ENCODE results near the gene IL1RL2.

The IL1RL2 gene

DNA sequence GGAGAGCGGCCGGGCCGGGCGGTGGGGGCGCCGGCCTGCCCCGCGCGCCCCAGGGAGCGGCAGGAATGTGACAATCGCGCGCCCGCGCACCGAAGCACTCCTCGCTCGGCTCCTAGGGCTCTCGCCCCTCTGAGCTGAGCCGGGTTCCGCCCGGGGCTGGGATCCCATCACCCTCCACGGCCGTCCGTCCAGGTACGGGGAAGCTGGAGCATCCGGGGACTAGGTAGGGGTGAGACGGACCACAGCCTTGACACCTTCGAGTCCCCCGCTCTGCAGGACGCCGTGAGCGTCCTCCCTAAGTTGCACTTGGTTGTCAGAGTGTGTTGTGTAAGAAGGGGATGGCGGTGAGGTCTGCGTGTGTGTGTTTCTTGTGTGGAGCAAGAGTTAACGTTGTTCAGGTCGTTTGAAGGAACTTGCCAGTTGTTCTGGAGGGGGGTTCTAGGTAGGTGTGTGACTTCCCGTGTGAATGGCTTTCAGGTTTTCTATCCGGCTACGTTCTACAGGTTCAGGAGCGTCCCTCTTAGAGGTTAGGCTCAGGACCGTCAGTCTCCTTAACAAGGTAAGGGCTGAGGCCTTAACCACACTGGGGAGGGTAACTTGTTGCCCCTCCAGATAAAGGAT lies 43.9 kb upstream of the IL1RL2 start:
- peak; percentile 22 to 55 for DNase-seq (ENCODE audit: low read depth in 1 of 2, low spot score in 1 of 2)
- Histone ChIP-seq H3K27me3 (ENCODE audit: insufficient read depth, poor library complexity, severe bottlenecking) (no peaks in the 10 kb centered on the region), H3K27ac (replicated peaks) (peak overlapping the region; percentile 63), H3K4me3 (replicated peaks; ENCODE audit: insufficient read depth, low read length) (peak overlapping the region; percentile 39)
- TF ChIP-seq, protein P1, sequence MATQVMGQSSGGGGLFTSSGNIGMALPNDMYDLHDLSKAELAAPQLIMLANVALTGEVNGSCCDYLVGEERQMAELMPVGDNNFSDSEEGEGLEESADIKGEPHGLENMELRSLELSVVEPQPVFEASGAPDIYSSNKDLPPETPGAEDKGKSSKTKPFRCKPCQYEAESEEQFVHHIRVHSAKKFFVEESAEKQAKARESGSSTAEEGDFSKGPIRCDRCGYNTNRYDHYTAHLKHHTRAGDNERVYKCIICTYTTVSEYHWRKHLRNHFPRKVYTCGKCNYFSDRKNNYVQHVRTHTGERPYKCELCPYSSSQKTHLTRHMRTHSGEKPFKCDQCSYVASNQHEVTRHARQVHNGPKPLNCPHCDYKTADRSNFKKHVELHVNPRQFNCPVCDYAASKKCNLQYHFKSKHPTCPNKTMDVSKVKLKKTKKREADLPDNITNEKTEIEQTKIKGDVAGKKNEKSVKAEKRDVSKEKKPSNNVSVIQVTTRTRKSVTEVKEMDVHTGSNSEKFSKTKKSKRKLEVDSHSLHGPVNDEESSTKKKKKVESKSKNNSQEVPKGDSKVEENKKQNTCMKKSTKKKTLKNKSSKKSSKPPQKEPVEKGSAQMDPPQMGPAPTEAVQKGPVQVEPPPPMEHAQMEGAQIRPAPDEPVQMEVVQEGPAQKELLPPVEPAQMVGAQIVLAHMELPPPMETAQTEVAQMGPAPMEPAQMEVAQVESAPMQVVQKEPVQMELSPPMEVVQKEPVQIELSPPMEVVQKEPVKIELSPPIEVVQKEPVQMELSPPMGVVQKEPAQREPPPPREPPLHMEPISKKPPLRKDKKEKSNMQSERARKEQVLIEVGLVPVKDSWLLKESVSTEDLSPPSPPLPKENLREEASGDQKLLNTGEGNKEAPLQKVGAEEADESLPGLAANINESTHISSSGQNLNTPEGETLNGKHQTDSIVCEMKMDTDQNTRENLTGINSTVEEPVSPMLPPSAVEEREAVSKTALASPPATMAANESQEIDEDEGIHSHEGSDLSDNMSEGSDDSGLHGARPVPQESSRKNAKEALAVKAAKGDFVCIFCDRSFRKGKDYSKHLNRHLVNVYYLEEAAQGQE (IDR thresholded peaks at IDR 0.05; ENCODE audit: insufficient replicate concordance, low read depth) = no peak
- TF ChIP-seq GABPA (IDR thresholded peaks at IDR 0.05; ENCODE audit: low read depth) = no peak
- TF ChIP-seq POLR2AphosphoS5 (IDR thresholded peaks at IDR 0.05; ENCODE audit: low read depth) = no peak
- no peak for TF ChIP-seq SPI1 (IDR thresholded peaks at IDR 0.05; ENCODE audit: borderline replicate concordance, low read depth)
- TF ChIP-seq, protein P2, sequence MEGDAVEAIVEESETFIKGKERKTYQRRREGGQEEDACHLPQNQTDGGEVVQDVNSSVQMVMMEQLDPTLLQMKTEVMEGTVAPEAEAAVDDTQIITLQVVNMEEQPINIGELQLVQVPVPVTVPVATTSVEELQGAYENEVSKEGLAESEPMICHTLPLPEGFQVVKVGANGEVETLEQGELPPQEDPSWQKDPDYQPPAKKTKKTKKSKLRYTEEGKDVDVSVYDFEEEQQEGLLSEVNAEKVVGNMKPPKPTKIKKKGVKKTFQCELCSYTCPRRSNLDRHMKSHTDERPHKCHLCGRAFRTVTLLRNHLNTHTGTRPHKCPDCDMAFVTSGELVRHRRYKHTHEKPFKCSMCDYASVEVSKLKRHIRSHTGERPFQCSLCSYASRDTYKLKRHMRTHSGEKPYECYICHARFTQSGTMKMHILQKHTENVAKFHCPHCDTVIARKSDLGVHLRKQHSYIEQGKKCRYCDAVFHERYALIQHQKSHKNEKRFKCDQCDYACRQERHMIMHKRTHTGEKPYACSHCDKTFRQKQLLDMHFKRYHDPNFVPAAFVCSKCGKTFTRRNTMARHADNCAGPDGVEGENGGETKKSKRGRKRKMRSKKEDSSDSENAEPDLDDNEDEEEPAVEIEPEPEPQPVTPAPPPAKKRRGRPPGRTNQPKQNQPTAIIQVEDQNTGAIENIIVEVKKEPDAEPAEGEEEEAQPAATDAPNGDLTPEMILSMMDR (IDR thresholded peaks at IDR 0.05; ENCODE audit: insufficient read depth, low read length) = no peak

DNA sequence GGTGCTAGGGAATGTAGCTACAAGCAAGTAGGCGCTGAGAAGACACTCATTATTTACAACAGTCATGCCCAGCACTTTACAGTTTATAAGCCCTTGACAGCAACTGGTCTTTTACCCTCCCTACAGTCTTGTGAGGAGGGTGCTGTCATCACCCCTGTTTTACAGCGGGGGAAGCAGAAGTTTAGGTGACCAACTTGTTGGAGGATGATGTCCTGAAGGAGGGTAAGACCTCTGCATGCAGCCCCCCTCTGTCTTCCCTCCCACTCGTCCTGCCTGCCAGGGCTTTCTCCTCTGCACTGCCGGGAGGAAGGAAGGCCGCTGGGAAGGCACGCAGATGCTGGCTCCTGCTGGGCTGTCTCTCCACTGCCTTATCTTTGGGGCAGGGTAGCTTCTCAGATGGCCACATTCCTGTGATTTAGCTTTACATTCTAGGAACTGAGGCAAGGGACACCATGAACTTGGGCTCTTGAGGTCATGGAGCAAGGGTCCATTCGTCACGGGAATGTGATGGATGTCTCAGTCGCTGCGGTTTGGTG lies 43.3 kb upstream of the IL1RL2 start:
- TF ChIP-seq SPI1 (IDR thresholded peaks at IDR 0.05; ENCODE audit: borderline replicate concordance, low read depth) (no peak), GABPA (IDR thresholded peaks at IDR 0.05; ENCODE audit: low read depth) (no peak), POLR2AphosphoS5 (IDR thresholded peaks at IDR 0.05; ENCODE audit: low read depth) (no peak)
- TF ChIP-seq, protein P1 (IDR thresholded peaks at IDR 0.05; ENCODE audit: insufficient replicate concordance, low read depth) = no peak
- TF ChIP-seq, protein P2 (IDR thresholded peaks at IDR 0.05; ENCODE audit: insufficient read depth, low read length) = no peak
- H3K27ac ChIP-seq (replicated peaks) = no peak overlapping the region; the same call in 1 of the 2 replicates
- H3K4me3 ChIP-seq (replicated peaks; ENCODE audit: insufficient read depth, low read length) = no peak overlapping the region
- no peak for DNase-seq (ENCODE audit: low read depth in 1 of 2, low spot score in 1 of 2)
- H3K27me3 ChIP-seq (ENCODE audit: insufficient read depth, poor library complexity, severe bottlenecking) = no peaks in the 10 kb centered on the region

DNA sequence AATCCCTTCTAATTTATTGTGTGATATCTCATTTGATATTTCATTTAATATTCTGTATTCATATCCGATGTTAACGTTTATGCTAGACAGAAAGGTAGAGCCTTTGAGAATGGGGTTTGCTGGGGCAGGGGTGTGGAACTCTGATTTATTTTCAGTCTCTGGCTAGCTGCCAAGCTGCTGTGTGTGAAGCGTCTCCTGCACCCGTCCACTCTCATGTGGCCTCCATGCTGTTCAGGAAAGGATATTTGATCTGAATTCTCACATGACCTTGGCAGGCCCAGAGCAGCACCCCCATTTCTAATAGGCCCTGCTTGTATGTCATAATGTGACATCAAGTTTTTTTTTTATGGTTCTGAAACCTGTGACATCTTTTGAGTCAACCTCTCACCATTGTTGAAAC lies 42.7 kb upstream of the IL1RL2 start:
- H3K27ac ChIP-seq (replicated peaks) = no peak overlapping the region
- TF ChIP-seq, protein P2 (IDR thresholded peaks at IDR 0.05; ENCODE audit: insufficient read depth, low read length) = no peak
- TF ChIP-seq, protein P1 (IDR thresholded peaks at IDR 0.05; ENCODE audit: insufficient replicate concordance, low read depth) = no peak
- TF ChIP-seq POLR2AphosphoS5 (IDR thresholded peaks at IDR 0.05; ENCODE audit: low read depth) (no peak), GABPA (IDR thresholded peaks at IDR 0.05; ENCODE audit: low read depth) (no peak), SPI1 (IDR thresholded peaks at IDR 0.05; ENCODE audit: borderline replicate concordance, low read depth) (no peak)
- no peak overlapping the region for H3K4me3 ChIP-seq (replicated peaks; ENCODE audit: insufficient read depth, low read length)

More for the DNA sequence above, 42.7 kb upstream of the IL1RL2 start:
- H3K27me3 ChIP-seq (ENCODE audit: insufficient read depth, poor library complexity, severe bottlenecking) = no peaks in the 10 kb centered on the region
- no peak for DNase-seq (ENCODE audit: low read depth in 1 of 2, low spot score in 1 of 2)

All from HL-60 (cell line).